GM18517 (cell line): ENCODE results near the gene SFT2D2.

Source experiments
- ATAC-seq: cut with Tn5 transposase; IDR thresholded peaks from one replicate; pipeline ENCODE4 v1.9.1; 2021; ENCODE audit warnings: mild to moderate bottlenecking, moderate library complexity; ENCODE audit not compliant: unreplicated experiment

SFT2D2 gene

GRCh38 chr1:168263130-168263529 is 37.3 kb downstream of the SFT2D2 start:
- no peak for ATAC-seq

GRCh38 chr1:168264296-168264695 is 38.5 kb downstream of the SFT2D2 start:
- no peak for ATAC-seq

DNA sequence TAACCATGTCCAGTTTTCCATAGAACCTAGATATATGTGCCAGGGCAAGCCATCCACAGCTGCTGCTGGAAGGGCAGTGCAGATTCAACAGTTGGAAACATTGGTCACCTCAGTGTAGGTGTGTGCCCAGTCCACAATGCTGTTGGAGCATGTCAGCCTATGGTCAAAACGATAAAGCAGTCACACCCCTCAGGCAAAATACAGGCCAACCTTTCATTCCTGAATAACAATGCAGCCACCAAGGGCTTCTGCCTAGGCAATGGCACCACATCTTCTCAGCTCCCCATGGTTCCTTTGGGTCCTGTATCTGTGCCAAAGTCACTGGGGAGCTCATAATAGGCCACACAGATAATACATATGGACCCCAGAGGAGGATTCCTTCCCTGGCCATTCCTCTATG is 39.8 kb downstream of the SFT2D2 start:
- ATAC-seq = no peak

GRCh38 chr1:168266644-168267186 is 40.9 kb downstream of the SFT2D2 start:
- no peak for ATAC-seq

DNA sequence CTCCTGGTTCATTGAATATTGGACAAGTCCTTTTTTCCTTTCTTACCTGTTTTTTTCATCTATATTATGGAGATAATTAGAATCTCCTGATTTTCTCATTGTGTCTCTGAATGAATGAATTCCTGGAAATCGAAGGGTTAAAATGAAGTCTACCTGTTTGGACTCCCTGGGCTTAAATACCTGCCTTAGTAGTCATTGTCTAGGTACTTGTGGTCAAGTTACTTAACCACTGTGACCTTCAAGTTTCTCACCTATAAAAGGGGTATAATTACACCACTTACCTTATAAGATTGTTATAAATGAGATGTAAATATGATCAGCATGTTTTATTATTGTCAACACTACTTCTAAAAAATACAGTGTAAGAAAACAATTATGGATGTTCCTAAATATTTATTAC is 45.8 kb downstream of the SFT2D2 start:
- no peak for ATAC-seq

DNA sequence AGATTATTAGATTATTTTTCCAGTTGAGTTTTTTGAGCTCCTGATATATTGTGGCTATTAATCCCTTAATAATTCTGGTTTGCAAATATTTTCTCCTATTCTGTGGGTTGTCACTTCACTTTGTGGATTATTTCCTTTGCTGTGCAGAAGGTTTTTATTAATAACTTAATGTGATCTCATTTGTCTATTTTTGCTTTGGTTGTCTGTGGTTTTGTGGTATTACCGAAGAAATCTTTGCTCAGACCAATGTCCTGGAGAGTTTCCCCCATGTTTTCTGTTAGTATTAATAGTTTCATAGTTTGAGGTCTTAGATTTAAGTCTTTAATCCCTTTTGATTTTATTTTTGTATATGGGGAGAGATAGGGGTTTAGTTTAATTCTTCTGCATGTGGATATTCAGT is 47.8 kb downstream of the SFT2D2 start:
- no peak for ATAC-seq

GRCh38 chr1:168279253-168279652 is 53.4 kb downstream of the SFT2D2 start:
- ATAC-seq = no peak

DNA sequence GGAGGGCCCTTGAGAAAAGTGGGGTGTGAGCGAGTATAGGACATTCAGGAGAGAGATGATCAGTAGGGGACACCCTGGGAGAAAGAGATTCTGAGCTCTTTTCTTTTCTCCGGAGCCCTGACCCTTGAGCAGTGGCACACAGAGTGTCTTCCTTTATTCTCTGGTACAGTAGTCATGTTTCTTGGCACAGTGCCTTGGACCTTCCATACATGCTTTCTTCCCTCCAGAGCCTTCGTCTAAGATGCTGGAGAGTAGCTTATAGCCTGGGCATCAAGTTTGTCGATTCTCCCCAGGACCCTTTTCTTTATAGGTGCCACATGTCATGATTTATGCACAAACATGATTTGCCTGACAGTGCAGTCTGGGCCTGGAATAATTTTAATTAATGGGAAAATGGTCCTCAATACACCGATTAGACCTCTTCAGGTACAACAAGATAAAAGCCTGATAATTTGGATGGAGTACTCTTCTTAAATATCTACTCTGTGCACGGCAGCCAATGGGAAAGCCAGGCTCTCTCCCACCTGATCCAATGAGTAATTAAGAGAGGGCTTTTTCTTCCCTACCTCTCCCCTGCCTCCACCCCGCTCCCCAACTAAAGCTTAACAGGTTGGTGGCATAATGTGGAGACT is 54.6 kb downstream of the SFT2D2 start, which contains the start of gene TBX19:
Gene TBX19 (plus strand): TSS at position 582 of the 632 bp plus-strand sequence. CDS start 214 bp downstream, outside the sequence.
- no peak for ATAC-seq

- no peak for ATAC-seq
These were observed 56.0 kb downstream of the SFT2D2 start for GRCh38 chr1:168281603-168282325.

DNA sequence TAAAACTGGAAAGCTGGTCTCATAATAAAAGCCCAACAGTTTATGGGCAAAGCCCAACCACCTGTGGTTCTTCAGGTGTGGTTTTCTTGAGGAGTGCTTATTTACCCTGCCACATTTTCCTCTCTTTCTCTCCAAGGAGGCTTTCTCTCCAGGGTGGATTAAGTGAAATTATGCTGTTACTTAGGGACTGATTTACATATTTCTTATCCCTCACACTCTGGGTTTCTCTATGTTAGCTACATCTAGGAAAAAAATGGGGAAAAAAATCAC is 59.7 kb downstream of the SFT2D2 start:
- ATAC-seq = no peak

- no peak for ATAC-seq
These were observed 60.4 kb downstream of the SFT2D2 start for GRCh38 chr1:168285971-168286927.

DNA sequence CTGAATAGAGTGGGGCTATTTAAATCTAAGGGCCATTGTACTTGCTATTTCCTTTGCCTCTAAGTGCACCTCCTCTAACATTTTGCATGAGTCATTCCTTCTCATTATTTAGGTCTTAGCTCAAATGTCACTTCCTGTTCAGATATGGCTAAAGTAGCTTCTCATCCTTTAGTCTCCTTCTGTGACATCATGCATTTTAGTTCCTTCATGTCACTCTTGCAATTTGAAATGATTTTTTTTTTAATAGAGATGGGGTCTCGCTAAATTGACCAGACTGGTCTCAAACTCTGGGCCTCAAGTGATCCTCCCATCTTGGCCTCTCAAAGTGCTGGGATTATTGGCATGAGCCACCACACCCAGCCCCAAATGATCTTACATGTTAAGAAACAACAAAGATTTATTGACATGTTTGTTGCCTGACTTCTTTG is 61.4 kb downstream of the SFT2D2 start:
- ATAC-seq = no peak

GRCh38 chr1:168288311-168289052 is 62.7 kb downstream of the SFT2D2 start:
- no peak for ATAC-seq

DNA sequence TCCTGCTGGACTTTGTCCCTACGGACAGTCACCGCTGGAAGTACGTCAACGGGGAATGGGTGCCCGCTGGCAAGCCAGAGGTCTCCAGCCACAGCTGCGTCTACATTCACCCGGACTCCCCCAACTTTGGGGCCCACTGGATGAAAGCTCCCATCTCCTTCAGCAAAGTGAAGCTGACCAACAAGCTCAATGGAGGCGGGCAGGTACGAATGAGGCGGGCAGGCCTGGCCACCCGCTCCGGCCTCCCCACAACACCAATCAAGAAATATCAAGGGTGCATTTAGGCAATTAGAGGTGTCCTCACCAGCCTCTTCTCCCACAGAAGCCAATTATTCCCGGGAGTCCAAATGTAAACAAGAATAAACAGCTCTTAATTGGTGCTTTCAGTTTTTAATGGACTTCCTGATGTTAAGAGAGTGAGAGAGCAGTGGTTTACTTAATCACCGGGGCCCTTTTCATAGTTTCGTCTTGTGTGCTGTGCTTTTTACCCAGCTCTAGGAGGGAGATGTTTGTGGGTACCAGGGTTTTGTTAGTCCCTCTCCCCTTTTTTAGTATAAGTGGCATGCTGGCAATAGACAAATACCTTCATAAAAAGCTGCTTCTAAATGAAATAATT is 65.5 kb downstream of the SFT2D2 start:
- no peak for ATAC-seq

DNA sequence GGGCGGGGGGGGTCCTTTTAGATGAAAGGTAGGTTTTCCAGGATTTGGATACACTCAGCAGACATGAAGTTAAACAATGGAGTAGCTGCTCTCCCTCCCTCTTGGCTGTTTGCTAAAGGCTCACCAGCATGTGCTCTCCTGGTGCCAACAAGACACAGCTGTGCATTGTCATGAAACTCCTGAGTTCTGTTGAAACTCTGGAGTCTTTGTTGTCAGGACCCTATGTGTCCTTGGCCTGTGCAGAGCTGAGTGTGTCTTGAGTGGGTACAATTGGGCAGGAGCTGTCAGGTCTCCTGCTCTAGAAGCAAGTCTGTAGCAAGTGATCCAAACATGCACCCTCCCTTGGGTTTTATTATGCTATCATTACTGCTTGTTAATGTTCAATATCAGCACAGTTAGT is 67.6 kb downstream of the SFT2D2 start:
- no peak for ATAC-seq

DNA sequence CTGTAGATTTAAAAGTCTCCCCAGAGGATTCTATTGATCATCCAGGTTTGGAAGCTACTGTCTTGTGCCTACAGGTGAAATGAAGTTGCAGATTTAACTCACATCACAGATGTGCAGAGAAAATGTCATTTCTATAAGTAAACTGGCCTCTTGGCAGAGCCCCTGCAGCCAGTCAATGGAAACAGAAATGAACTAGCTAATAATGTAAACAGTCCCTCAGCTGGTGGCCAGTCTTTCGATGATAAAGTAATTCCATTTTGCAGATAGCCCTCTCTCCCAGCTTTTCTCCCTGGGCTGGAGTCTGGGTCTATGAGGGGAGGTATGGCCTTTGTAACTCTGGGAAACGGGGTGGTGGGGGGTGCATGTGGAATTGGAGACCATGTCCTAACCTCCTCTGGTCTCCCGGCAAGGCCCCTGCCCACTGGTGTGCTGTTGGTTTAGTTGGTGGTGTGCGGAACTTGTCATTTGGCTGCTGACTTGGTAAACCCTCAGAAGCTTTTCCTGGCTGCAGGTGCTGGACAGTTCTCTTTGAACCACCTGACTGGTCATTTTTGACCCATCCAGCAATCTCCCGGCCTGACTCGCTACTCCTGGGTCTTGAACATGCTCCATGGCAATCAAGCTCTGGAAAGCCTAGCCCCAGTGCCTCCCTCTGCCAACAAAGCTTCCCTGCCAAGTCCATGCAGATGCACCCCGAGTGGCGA is 69.8 kb downstream of the SFT2D2 start:
- ATAC-seq = no peak

- ATAC-seq = no peak
These were observed 71.4 kb downstream of the SFT2D2 start for GRCh38 chr1:168297019-168297730.

GRCh38 chr1:168298446-168298845 is 72.6 kb downstream of the SFT2D2 start:
- ATAC-seq = no peak

DNA sequence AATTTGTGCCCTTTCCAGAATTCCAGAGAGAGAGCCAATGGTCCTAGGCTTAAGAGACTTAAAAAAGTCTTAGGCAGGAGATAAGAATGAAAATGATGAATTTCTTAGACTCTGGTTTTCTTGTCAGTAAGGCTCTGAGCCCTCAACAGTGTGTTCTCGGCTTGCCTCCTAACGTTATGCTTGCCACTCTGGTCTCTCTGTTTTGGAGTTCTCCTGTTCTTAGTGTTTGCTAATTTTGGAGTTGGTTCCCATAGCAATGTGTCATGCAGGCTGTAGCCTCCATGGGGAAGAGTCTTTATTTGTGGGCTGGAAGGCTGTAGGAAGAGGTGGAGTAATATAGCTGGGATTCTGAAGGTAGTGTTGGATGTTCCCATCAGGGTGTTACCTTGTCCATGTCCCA is 74.8 kb downstream of the SFT2D2 start:
- no peak for ATAC-seq
